Stimulated activated naive B cell treated with anti-CD40 and anti-IgM and Interleukin-4, amounts not matched to agents 10 μg/mL and 1 μg/mL and 100 μg/mL, for 72 hours (primary cell): ENCODE results near the gene ITGAE.

Experiments used
- ATAC-seq, 2 donors: fragments of 150-1000 bp; cut with Tn5 transposase; replicated peaks; 2 replicates each; pipeline ENCODE4 v1.10.0; 2021; ENCODE audit warnings: moderate library complexity in 1 of 2
- DNase-seq: peaks from one replicate; pipeline ENCODE4 v3.0.0; 2021
- H3K27ac Mint-ChIP-seq: one replicate; pipeline ENCODE4 v1.8.0; 2022; ENCODE audit warnings: mild to moderate bottlenecking, mixed read lengths
- H3K27me3 Mint-ChIP-seq, 2 donors: one replicate each; pipeline ENCODE4 v1.8.0; 2022; ENCODE audit warnings: mixed read lengths in 2 of 2
- H3K36me3 Mint-ChIP-seq, 2 donors: one replicate each; pipeline ENCODE4 v1.8.0; 2022; ENCODE audit warnings: mixed read lengths in 2 of 2, mild to moderate bottlenecking in 1 of 2
- H3K4me1 Mint-ChIP-seq, 2 donors: one replicate each; pipeline ENCODE4 v1.8.0; 2022; ENCODE audit warnings: mixed read lengths in 2 of 2, mild to moderate bottlenecking in 1 of 2
- H3K4me3 Mint-ChIP-seq, 2 donors: one replicate each; pipeline ENCODE4 v1.8.0; 2022; ENCODE audit warnings: mild to moderate bottlenecking in 2 of 2, mixed read lengths in 2 of 2, moderate library complexity in 1 of 2
- H3K9me3 Mint-ChIP-seq, 2 donors: one replicate each; pipeline ENCODE4 v1.8.0; 2022; ENCODE audit warnings: mixed read lengths in 2 of 2, mild to moderate bottlenecking in 1 of 2

Gene ITGAE

DNA sequence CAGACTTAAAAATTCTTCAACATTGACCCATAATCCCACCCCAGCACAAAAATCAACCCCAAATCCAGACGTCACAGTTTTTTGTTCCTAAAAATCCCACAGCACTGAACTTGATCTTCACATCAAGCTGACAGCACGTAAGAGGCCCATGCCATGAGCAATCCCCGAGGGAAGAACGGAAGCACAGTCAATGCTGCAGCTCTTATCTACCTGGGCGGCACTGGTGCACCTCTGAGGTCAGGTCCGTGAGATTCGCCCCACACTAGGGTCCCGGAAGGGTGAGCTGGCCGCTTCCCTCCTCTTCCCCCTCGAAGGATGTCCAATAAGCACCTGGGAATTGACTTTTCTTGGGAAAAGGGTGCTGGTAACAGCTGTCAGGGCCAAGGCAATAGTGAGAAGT lies 11.3 kb upstream of the ITGAE start:
- DNase-seq, result no peak
- no peaks in the 10 kb centered on the region for H3K27me3 Mint-ChIP-seq
- no peak overlapping the region for H3K27ac Mint-ChIP-seq
- H3K4me1 Mint-ChIP-seq, result peaks cover 24 to 33% of the 10 kb centered on the region in 2 donors
- no peak for ATAC-seq
- H3K4me3 Mint-ChIP-seq, result no peak overlapping the region
- H3K9me3 Mint-ChIP-seq, result no peaks in the 10 kb centered on the region
- peaks cover 46 to 62% of the 10 kb centered on the region in 2 donors for H3K36me3 Mint-ChIP-seq

GRCh38 chr17:3810019-3810418 lies 9.0 kb upstream of the ITGAE start:
- Mint-ChIP-seq H3K4me3 (peak overlapping the region in 1 of 2 donors; percentile 14), H3K27me3 (no peaks in the 10 kb centered on the region), H3K9me3 (no peaks in the 10 kb centered on the region), H3K36me3 (peaks cover 44 to 65% of the 10 kb centered on the region in 2 donors), H3K4me1 (peaks cover 22 to 27% of the 10 kb centered on the region in 2 donors), H3K27ac (peak overlapping the region; percentile 57)
- ATAC-seq, result peak in 1 of 2 donors; percentile 41
- no peak for DNase-seq

DNA sequence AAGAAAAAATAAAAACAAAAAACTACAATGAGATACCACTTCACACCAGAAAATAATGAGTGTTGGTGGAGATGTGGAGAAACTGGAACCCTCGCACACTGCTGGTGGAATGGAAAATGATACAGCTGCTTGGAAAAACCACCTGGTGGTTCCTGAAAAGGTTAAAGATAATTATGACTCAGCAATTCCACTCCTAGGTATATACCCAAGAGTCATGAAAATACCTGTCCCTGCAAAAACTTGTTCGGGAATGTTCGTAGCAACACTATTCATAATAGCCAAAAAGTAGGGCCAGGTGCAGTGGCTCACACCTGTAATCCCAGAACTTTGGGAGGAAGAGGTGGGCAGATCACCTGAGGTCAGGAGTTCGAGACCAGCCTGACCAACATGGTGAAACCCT lies 8.1 kb upstream of the ITGAE start:
- no peak for DNase-seq
- H3K27ac Mint-ChIP-seq, result no peak overlapping the region
- no peaks in the 10 kb centered on the region for H3K9me3 Mint-ChIP-seq
- peaks cover 22 to 30% of the 10 kb centered on the region in 2 donors for H3K4me1 Mint-ChIP-seq
- H3K36me3 Mint-ChIP-seq, result peaks cover 41 to 58% of the 10 kb centered on the region in 2 donors
- no peak for ATAC-seq
- no peaks in the 10 kb centered on the region for H3K27me3 Mint-ChIP-seq
- H3K4me3 Mint-ChIP-seq, result no peak overlapping the region

- Mint-ChIP-seq H3K4me1 (peaks cover 25 to 34% of the 10 kb centered on the region in 2 donors), H3K4me3 (no peak overlapping the region), H3K36me3 (peaks cover 41 to 60% of the 10 kb centered on the region in 2 donors), H3K27ac (peak overlapping the region; percentile 42), H3K27me3 (no peaks in the 10 kb centered on the region), H3K9me3 (no peaks in the 10 kb centered on the region)
- no peak for ATAC-seq
- DNase-seq, result no peak
Measured at GRCh38 chr17:3808701-3809100, 7.7 kb upstream of the ITGAE start.

DNA sequence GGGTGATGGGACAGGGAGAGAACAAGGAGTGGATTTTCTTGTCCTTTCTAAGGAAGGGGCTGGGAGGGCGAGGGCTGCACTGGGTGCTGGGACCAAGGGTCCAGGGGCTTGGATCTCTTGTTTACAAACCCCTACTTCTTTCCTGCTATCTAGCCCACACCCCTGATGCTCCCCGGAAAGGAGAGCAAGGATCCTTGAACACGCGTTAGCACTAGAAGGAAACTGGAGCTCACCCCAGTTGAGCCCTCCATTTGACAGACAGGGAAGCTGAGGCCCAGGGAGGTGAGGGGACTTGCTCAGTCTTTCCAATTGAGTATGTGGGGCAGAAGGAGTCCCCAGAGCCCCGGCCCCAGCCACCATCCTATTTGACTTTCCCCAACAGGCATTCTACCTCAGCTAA lies 4.6 kb upstream of the ITGAE start:
- Mint-ChIP-seq H3K4me1 (peaks cover 21 to 40% of the 10 kb centered on the region in 2 donors), H3K27ac (peak overlapping the region; percentile 85), H3K27me3 (no peaks in the 10 kb centered on the region), H3K36me3 (peaks cover 25 to 49% of the 10 kb centered on the region in 2 donors), H3K4me3 (no peak overlapping the region), H3K9me3 (no peaks in the 10 kb centered on the region)
- DNase-seq (no peak), ATAC-seq (no peak)

- H3K27ac Mint-ChIP-seq, result peak overlapping the region; percentile 92
- H3K4me1 Mint-ChIP-seq, result peaks cover 11 to 39% of the 10 kb centered on the region in 2 donors
- ATAC-seq, result peak; percentile 80 to 92
- H3K4me3 Mint-ChIP-seq, result no peak overlapping the region
- peak; percentile 30 for DNase-seq
- no peaks in the 10 kb centered on the region for H3K27me3 Mint-ChIP-seq
- H3K36me3 Mint-ChIP-seq, result peaks cover 19 to 40% of the 10 kb centered on the region in 2 donors
- H3K9me3 Mint-ChIP-seq, result no peaks in the 10 kb centered on the region
Measured at GRCh38 chr17:3804503-3804931, 3.5 kb upstream of the ITGAE start.

- no peak overlapping the region for H3K4me3 Mint-ChIP-seq
- no peaks in the 10 kb centered on the region for H3K27me3 Mint-ChIP-seq
- H3K36me3 Mint-ChIP-seq, result peaks cover 16 to 38% of the 10 kb centered on the region in 2 donors
- DNase-seq (no peak), ATAC-seq (no peak)
- no peaks in the 10 kb centered on the region for H3K9me3 Mint-ChIP-seq
- peak overlapping the region; percentile 27 for H3K27ac Mint-ChIP-seq
- peaks cover 19 to 46% of the 10 kb centered on the region in 2 donors for H3K4me1 Mint-ChIP-seq
Measured at GRCh38 chr17:3803308-3803640, 2.3 kb upstream of the ITGAE start.

DNA sequence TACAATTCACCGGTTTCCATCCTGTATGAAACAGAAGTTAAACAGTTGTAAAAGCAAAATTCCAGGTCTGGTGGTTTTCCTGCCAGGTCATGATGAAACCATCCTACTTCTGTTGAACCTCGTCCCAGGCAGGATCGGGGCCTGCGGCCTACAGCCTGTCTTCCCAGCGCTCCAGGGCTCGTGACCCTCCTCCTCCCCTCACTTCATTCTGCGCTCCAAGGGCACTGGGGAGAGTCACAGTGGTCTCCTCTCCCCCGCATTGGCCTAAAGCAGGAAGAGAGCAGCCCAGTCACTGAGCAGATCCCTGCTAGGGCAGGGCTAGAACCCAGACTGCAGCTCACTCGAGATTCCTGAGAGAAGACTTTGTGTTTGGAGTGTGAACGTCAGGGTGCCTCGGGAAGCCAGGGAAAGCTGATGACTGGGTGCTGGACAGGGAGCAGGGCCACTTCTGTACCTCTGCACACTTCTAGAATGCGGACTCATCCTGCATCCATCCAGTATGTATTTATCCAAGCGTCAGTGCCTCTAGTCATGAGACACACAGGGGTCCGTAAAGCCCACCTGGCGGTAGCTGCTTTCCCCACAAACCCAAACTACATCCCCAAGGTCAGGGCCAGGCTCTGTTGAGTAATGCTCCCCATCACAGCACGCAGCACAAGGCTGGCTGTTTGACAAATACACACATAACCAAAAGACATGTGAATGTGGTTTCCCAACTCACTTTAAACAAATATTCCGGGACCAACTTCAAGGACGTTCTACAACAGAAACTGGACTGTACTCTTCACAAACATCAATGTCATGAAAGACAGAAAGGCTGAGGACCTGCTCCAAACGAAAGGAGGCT lies 1.7 kb upstream of the ITGAE start:
- Mint-ChIP-seq H3K36me3 (peaks cover 13 to 34% of the 10 kb centered on the region in 2 donors), H3K27ac (peak overlapping the region; percentile 27), H3K9me3 (no peaks in the 10 kb centered on the region), H3K27me3 (peaks cover 0 to 3% of the 10 kb centered on the region in 2 donors), H3K4me3 (no peak overlapping the region), H3K4me1 (peaks cover 25 to 50% of the 10 kb centered on the region in 2 donors)
- ATAC-seq (no peak), DNase-seq (no peak)

DNA sequence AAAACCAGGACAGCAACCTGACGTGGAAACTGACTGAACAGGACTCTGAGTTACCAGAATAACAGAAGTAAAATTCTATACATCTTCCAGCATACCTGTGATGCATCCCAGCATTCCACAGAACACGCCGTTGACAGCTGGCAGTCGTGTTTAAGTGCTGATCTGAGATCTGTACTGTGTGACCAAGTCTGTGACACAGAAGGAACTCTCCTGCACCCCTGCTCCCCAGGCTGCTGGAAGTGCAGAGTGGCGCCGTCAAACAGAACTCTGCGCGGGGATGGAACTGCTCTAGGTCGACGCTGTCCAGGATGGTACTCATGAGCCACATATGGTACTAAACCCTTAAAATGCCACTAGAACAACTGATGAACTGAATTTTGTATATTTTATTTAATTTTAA lies 804 bp upstream of the ITGAE start:
- H3K27me3 Mint-ChIP-seq, result peaks cover 0 to 4% of the 10 kb centered on the region in 2 donors
- no peaks in the 10 kb centered on the region for H3K9me3 Mint-ChIP-seq
- no peak overlapping the region for H3K27ac Mint-ChIP-seq
- DNase-seq, result no peak
- H3K4me3 Mint-ChIP-seq, result no peak overlapping the region
- peaks cover 8 to 27% of the 10 kb centered on the region in 2 donors for H3K36me3 Mint-ChIP-seq
- peaks cover 25 to 55% of the 10 kb centered on the region in 2 donors for H3K4me1 Mint-ChIP-seq
- no peak for ATAC-seq

DNA sequence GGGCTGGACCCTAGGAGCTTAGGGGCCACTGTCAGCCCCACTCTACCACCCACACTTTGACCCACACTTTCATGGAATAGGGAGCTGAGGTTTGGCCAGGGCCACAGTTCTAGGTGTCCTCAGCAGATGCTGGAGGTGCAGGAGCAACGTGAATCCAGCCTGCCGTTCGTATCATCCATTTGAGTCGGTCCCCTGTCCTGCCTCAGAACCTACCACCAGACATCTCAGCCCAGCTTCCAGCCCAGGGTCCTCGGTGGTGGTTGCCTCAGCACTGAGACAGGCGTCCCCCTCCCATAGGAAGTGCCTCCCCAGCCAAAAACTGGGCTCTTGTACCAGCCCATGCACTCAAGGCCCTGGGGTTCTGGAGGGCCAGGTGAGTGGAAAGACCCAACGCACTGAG lies 359 bp upstream of the ITGAE start:
- no peak overlapping the region for H3K27ac Mint-ChIP-seq
- peaks cover 27 to 55% of the 10 kb centered on the region in 2 donors for H3K4me1 Mint-ChIP-seq

GRCh38 chr17:3799181-3799945 lies 1.6 kb downstream of the ITGAE start:
- DNase-seq (no peak), ATAC-seq (no peak)
- Mint-ChIP-seq H3K27ac (peak overlapping the region; percentile 98), H3K4me1 (peaks cover 27 to 54% of the 10 kb centered on the region in 2 donors), H3K9me3 (no peaks in the 10 kb centered on the region), H3K36me3 (peaks cover 8 to 18% of the 10 kb centered on the region in 2 donors), H3K4me3 (no peak overlapping the region), H3K27me3 (peaks cover 0 to 4% of the 10 kb centered on the region in 2 donors)

More for the DNA sequence above, 359 bp upstream of the ITGAE start:
- no peak for ATAC-seq
- DNase-seq, result no peak
- H3K36me3 Mint-ChIP-seq, result peaks cover 8 to 27% of the 10 kb centered on the region in 2 donors
- H3K27me3 Mint-ChIP-seq, result peaks cover 0 to 4% of the 10 kb centered on the region in 2 donors
- no peak overlapping the region for H3K4me3 Mint-ChIP-seq
- H3K9me3 Mint-ChIP-seq, result no peaks in the 10 kb centered on the region

GRCh38 chr17:3798273-3799180 lies 2.5 kb downstream of the ITGAE start:
- Mint-ChIP-seq H3K4me1 (peaks cover 24 to 47% of the 10 kb centered on the region in 2 donors), H3K36me3 (peaks cover 8 to 14% of the 10 kb centered on the region in 2 donors), H3K9me3 (no peaks in the 10 kb centered on the region), H3K4me3 (peak overlapping the region; percentile 52 to 57), H3K27me3 (peaks cover 0 to 4% of the 10 kb centered on the region in 2 donors), H3K27ac (peak overlapping the region; percentile 98)
- DNase-seq (peak; percentile 53), ATAC-seq (peak; percentile 73 to 82)

- DNase-seq (no peak), ATAC-seq (peak; percentile 23 to 33)
- Mint-ChIP-seq H3K27ac (peak overlapping the region; percentile 62), H3K4me3 (no peak overlapping the region), H3K9me3 (no peaks in the 10 kb centered on the region), H3K36me3 (peaks cover 2 to 3% of the 10 kb centered on the region in 2 donors), H3K27me3 (peaks cover 0 to 4% of the 10 kb centered on the region in 2 donors), H3K4me1 (peaks cover 19 to 36% of the 10 kb centered on the region in 2 donors)
Measured at GRCh38 chr17:3796822-3797170, 4.2 kb downstream of the ITGAE start.
